IMR-90 (cell line): ENCODE results near the gene CDK17. TPM values are rescaled to one million over a fixed set of nuclear protein-coding genes. Genes with fewer than 3 reads are reported as not detected.

Source experiments
- ATAC-seq: fragments of 200-7000 bp; cut with Tn5 transposase; 2 replicates; pipeline ENCODE4 v1.9.1; 2020; ENCODE audit warnings: low read depth, mild to moderate bottlenecking, moderate library complexity
- BruUV-seq: library from RNA; stranded (reverse); fragments of 400-500 nt; replicated peaks from 2 replicates; lab custom pipeline; 2021; lab: Mats Ljungman, UMichigan
- CTCF ChIA-PET: fragments of 300-600 bp; formaldehyde crosslinking; extraction: SDS; loops from one replicate; lab custom pipeline; 2021; ENCODE audit warnings: antibody characterized with exemption; lab: Yijun Ruan, JAX
- POLR2A ChIA-PET: fragments of 300-600 bp; sonication (Branson Sonifier 250); formaldehyde crosslinking; loops from one replicate; lab custom pipeline; 2022; ENCODE audit warnings: antibody characterized with exemption; ENCODE audit not compliant: unreplicated experiment; lab: Charles Lee
- DNase-seq: peaks from one replicate; pipeline ENCODE4 v3.0.0; 2013
- H2AFZ ChIP-seq: replicated peaks from 2 replicates; pipeline ENCODE3; 2013; ENCODE audit warnings: low read length, mild to moderate bottlenecking; ENCODE audit not compliant: poor library complexity
- H2AK5ac ChIP-seq: 2 replicates; pipeline ENCODE4 v1.6.1; 2013; ENCODE audit warnings: low read depth, low read length, inconsistent platforms
- H2AK9ac ChIP-seq: replicated peaks from 2 replicates; pipeline ENCODE3; 2013; ENCODE audit warnings: mild to moderate bottlenecking, low read depth, low read length, moderate library complexity; ENCODE audit not compliant: poor library complexity
- H2BK120ac ChIP-seq: 2 replicates; pipeline ENCODE4 v1.6.1; 2013; ENCODE audit warnings: low read depth, low read length, inconsistent platforms
- H2BK15ac ChIP-seq: 3 replicates; pipeline ENCODE4 v1.6.1; 2013; ENCODE audit warnings: low read depth, low read length, inconsistent platforms
- H2BK20ac ChIP-seq: 2 replicates; pipeline ENCODE4 v1.6.1; 2013; ENCODE audit warnings: low read depth, mild to moderate bottlenecking, inconsistent platforms, low read length, moderate library complexity
- H2BK5ac ChIP-seq: 2 replicates; pipeline ENCODE4 v1.6.1; 2013; ENCODE audit warnings: mild to moderate bottlenecking, low read depth, low read length, inconsistent platforms; ENCODE audit not compliant: poor library complexity, severe bottlenecking
- H3K14ac ChIP-seq: replicated peaks from 2 replicates; pipeline ENCODE4 v1.6.1; 2013; ENCODE audit warnings: low read depth, low read length, inconsistent platforms
- H3K18ac ChIP-seq: 2 replicates; pipeline ENCODE4 v1.6.1; 2013; ENCODE audit warnings: low read depth, low read length, control low read depth
- H3K23ac ChIP-seq: 2 replicates; pipeline ENCODE4 v1.6.1; 2013; ENCODE audit warnings: low read depth, low read length, inconsistent platforms
- H3K27ac ChIP-seq: 2 replicates; pipeline ENCODE4 v1.5.1; 2013; ENCODE audit warnings: mild to moderate bottlenecking, control low read depth, low read length; ENCODE audit not compliant: insufficient read depth
- H3K27me3 ChIP-seq: 2 replicates; pipeline ENCODE4 v1.6.1; 2013; ENCODE audit warnings: low read length; ENCODE audit not compliant: control insufficient read depth, insufficient read depth
- H3K36me3 ChIP-seq: 2 replicates; pipeline ENCODE4 v1.6.1; 2013; ENCODE audit warnings: low read length, mixed read lengths; ENCODE audit not compliant: control insufficient read depth, insufficient read depth
- H3K4ac ChIP-seq: 2 replicates; pipeline ENCODE4 v1.6.1; 2013; ENCODE audit warnings: low read depth, low read length, inconsistent platforms
- H3K4me1 ChIP-seq: 2 replicates; pipeline ENCODE4 v1.6.1; 2013; ENCODE audit warnings: low read length, mixed read lengths; ENCODE audit not compliant: control insufficient read depth, insufficient read depth
- H3K4me2 ChIP-seq: 2 replicates; pipeline ENCODE4 v1.6.1; 2013; ENCODE audit warnings: low read depth, mild to moderate bottlenecking, control low read depth, low read length, moderate library complexity
- H3K4me3 ChIP-seq: 2 replicates; pipeline ENCODE4 v1.5.1; 2013; ENCODE audit warnings: low read depth, mild to moderate bottlenecking, control low read depth, low read length, moderate library complexity; ENCODE audit not compliant: insufficient read depth
- H3K56ac ChIP-seq: 2 replicates; pipeline ENCODE4 v1.6.1; 2013; ENCODE audit warnings: low read length, inconsistent platforms; ENCODE audit not compliant: insufficient read depth; ENCODE audit errors: extremely low read depth
- H3K79me1 ChIP-seq, 2 experiments: 2 replicates each; pipeline ENCODE4 v1.6.1; 2013; ENCODE audit warnings: low read length in 2 of 2, inconsistent platforms in 1 of 2, low read depth in 1 of 2
- H3K9ac ChIP-seq: 2 replicates; pipeline ENCODE4 v1.6.1; 2013; ENCODE audit warnings: low read depth, low read length, control low read depth
- H3K9me1 ChIP-seq: 2 replicates; pipeline ENCODE4 v1.6.1; 2013; ENCODE audit warnings: low read length, inconsistent platforms; ENCODE audit not compliant: insufficient read depth
- H3K9me3 ChIP-seq: 2 replicates; pipeline ENCODE4 v1.6.1; 2013; ENCODE audit warnings: low read length; ENCODE audit not compliant: control insufficient read depth, insufficient read depth
- H4K20me1 ChIP-seq: 2 replicates; pipeline ENCODE4 v1.6.1; 2013; ENCODE audit warnings: low read length, inconsistent platforms; ENCODE audit not compliant: insufficient read depth
- H4K5ac ChIP-seq: 2 replicates; pipeline ENCODE4 v1.6.1; 2013; ENCODE audit warnings: mild to moderate bottlenecking, low read depth, low read length, control low read depth
- H4K8ac ChIP-seq, 2 experiments: 2 replicates each; pipeline ENCODE4 v1.6.1; 2013; ENCODE audit warnings: low read depth in 2 of 2, low read length in 2 of 2, control low read depth in 1 of 2, inconsistent platforms in 1 of 2
- H4K91ac ChIP-seq: 2 replicates; pipeline ENCODE4 v1.6.1; 2013; ENCODE audit warnings: low read depth, low read length, inconsistent platforms; ENCODE audit not compliant: insufficient read depth
- MXI1 ChIP-seq: IDR thresholded peaks from 2 replicates; pipeline ENCODE4 v1.6.1; 2012; ENCODE audit warnings: low read depth, mild to moderate bottlenecking, low read length, moderate library complexity, borderline replicate concordance
- RAD21 ChIP-seq: IDR thresholded peaks from 2 replicates; pipeline ENCODE4 v1.6.1; 2012; ENCODE audit warnings: low read length, improper control_type of control experiment
- WGBS, 2 experiments: methylation state at CpG; one replicate each; pipeline versions ENCODE4 v1.1.5 to v1.1.7; 2013; ENCODE audit warnings: missing lambda C conversion rate in 2 of 2; ENCODE audit not compliant: insufficient read length in 1 of 2; ENCODE audit errors: extremely low coverage in 2 of 2; 5-methylcytosine and 5-hydroxymethylcytosine counted together
- dilution Hi-C: fragments of 300-500 bp; cut with HindIII; formaldehyde crosslinking; loops from one replicate; pipeline ENCODE4 v1.14.3; 2018; ENCODE audit warnings: low sequenced_read_pairs; ENCODE audit not compliant: unreplicated experiment
- in situ Hi-C: fragments of 300-500 bp; cut with MboI; formaldehyde crosslinking; loops from 3 replicates; pipeline ENCODE4 v1.14.3; 2019; ENCODE audit warnings: low sequenced_read_pairs, inconsistent platforms, mixed read lengths
- intact Hi-C: fragments of 100-400 bp; cut with micrococcal nuclease; formaldehyde crosslinking; loops from 2 replicates; pipeline ENCODE4 v1.10.0; 2022
- polyA plus RNA-seq, 3 experiments: library from polyadenylated mRNA; depleted of rRNA; stranded (reverse); fragments of >200 nt; gene quantifications; 2 replicates each; pipeline ENCODE4 v1.2.3, GENCODE V29; 2012; ENCODE audit warnings: low replicate concordance in 1 of 3
- total RNA-seq: library from RNA; depleted of rRNA; stranded (reverse); fragments of >200 nt; gene quantifications from 2 replicates; pipeline ENCODE4 v1.2.3, GENCODE V29; 2012

CDK17 gene
- total and polyA plus RNA-seq, 2 of the 4 experiments (the other 2 are of a cell fraction) = 14.5 to 50.2 TPM

DNA sequence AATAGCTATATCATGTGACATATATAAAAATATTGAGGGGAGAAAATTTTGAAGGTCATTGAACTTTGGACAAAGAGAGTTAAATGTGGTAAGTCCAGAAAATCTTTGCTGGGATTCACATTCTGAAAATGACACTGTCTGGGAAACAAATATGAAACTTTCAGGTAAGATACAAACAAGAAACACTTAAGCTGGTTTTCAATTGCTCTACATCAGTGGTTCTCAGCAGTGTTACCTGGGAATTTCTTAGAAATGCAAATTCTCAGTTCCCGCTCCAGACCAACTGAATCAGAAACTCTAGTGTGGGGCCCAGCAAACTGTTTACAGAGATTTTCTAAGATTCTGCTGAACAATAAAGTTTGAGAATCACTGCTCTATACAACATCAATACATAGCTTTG, 3.6 kb upstream of the CDK17 start:
- H2BK120ac ChIP-seq = no peak overlapping the region
- H2AK5ac ChIP-seq = no peak overlapping the region
- H3K18ac ChIP-seq = no peak overlapping the region
- H3K23ac ChIP-seq = no peak overlapping the region
- no peak overlapping the region for H3K4ac ChIP-seq
- no peak overlapping the region for H2BK5ac ChIP-seq
- H3K14ac ChIP-seq = no peak overlapping the region
- H3K4me1 ChIP-seq = no peaks in the 10 kb centered on the region
- no peak overlapping the region for H4K91ac ChIP-seq
- no peak overlapping the region for H3K4me2 ChIP-seq
- no peak overlapping the region for H3K56ac ChIP-seq
- in situ Hi-C loops (loop anchor here (5.0 kb wide), 2 partner anchors 83 to 342 kb away; partner anchors contain the start of gene CFAP54), dilution Hi-C loops (no loop called here), intact Hi-C loops (no loop called here)
- no peaks in the 10 kb centered on the region for H3K27me3 ChIP-seq
- no peak overlapping the region for H3K27ac ChIP-seq
- H3K79me1 ChIP-seq = peaks cover 0 to 6% of the 10 kb centered on the region in 2 experiments; a peak in 2 of 4 replicates
- H3K9me1 ChIP-seq = no peaks in the 10 kb centered on the region
- no peak for ATAC-seq
- WGBS, 2 experiments = 100% methylated on average over 1 of the region's 1 CpG; no CpG with 5 or more reads in 1 of the 2 experiments
- H4K20me1 ChIP-seq = peaks cover 6% of the 10 kb centered on the region; the same call in 1 of the 2 replicates
- H3K36me3 ChIP-seq = no peaks in the 10 kb centered on the region
- H3K9ac ChIP-seq = no peak overlapping the region
- TF ChIP-seq MXI1 (no peak), RAD21 (no peak)
- ChIA-PET CTCF (no interaction called here), POLR2A (interaction anchor here (0.5 to 0.9 kb wide), 2 partner anchors 23 to 120 kb away, joined by 3 to 19 read pairs; no protein-coding TSS in a partner anchor)
- no peak overlapping the region for H2BK15ac ChIP-seq
- H4K8ac ChIP-seq = no peak overlapping the region
- H2BK20ac ChIP-seq = no peak overlapping the region
- no peak for DNase-seq
- no peak overlapping the region for H3K4me3 ChIP-seq
- no peak overlapping the region for H2AFZ ChIP-seq
- H4K5ac ChIP-seq = no peak overlapping the region
- BruUV-seq = no TSS peak
- H3K9me3 ChIP-seq = no peaks in the 10 kb centered on the region
- no peak overlapping the region for H2AK9ac ChIP-seq
